ENCODE results near the gene FLII.
"Not testable (repeated sequence)": the region's sequence is repeated elsewhere in the genome, so short reads cannot be mapped to it uniquely, and the experiment has no call there.

FLII gene

GRCh38 chr17:18224053-18224386 is 34.5 kb downstream of the FLII start:
- Histone ChIP-seq H3K36me3 (ENCODE audit: control insufficient read depth, insufficient read depth, low read length) (no peaks in the 10 kb centered on the region), H3K4me3 (ENCODE audit: low read length) (no peak overlapping the region), H3K4me1 (ENCODE audit: control insufficient read depth, insufficient read depth, low read length) (peaks cover 6% of the 10 kb centered on the region), H3K27me3 (ENCODE audit: control insufficient read depth, insufficient read depth, low read length) (no peaks in the 10 kb centered on the region), H3K9ac (ENCODE audit: low read length) (no peak overlapping the region), H3K27ac (ENCODE audit: low read depth, low read length) (no peak overlapping the region)

DNA sequence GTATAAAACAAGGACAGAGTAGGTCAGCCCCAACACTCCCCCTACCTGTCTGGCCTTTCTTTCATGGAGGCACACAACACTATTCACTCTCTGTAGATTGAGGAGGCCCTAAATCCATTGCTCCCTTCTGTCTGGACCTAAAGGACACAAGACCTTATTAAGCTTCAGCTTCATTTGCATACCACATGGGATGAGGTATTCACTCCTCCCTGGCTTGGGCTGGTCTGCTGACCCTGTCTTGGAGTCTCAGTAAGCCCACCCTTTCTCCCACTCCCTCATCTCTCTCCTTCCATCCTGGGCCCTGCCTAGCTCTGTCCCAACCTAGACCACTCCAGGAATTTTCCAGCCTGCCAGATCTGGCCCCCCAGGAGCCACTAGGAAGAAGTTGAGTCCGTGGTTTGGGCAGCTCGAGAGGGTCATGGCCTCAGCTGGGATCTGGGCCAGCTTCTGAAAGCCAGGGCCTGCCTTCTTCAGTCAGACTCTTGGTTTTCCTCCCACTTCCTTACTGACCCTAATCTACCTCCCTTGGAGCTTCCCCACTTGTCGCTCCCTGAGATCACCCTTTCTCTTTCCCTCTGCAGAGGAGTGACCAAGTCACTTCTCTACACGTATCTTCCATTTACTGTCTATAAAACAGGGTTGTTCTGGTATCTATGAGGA is 39.7 kb downstream of the FLII start:
- H3K9ac ChIP-seq (ENCODE audit: low read length), result no peak overlapping the region
- no peaks in the 10 kb centered on the region for H3K27me3 ChIP-seq (ENCODE audit: control insufficient read depth, insufficient read depth, low read length)
- H3K27ac ChIP-seq (ENCODE audit: low read depth, low read length), result no peak overlapping the region
- H3K36me3 ChIP-seq (ENCODE audit: control insufficient read depth, insufficient read depth, low read length), result no peaks in the 10 kb centered on the region
- H3K4me1 ChIP-seq (ENCODE audit: control insufficient read depth, insufficient read depth, low read length), result no peaks in the 10 kb centered on the region
- no peak overlapping the region for H3K4me3 ChIP-seq (ENCODE audit: low read length)

- no peak overlapping the region for H3K4me3 ChIP-seq (ENCODE audit: low read length)
- no peak overlapping the region for H3K9ac ChIP-seq (ENCODE audit: low read length)
- H3K36me3 ChIP-seq (ENCODE audit: control insufficient read depth, insufficient read depth, low read length), result no peaks in the 10 kb centered on the region
- H3K4me1 ChIP-seq (ENCODE audit: control insufficient read depth, insufficient read depth, low read length), result no peaks in the 10 kb centered on the region
- H3K27ac ChIP-seq (ENCODE audit: low read depth, low read length), result no peak overlapping the region
- H3K27me3 ChIP-seq (ENCODE audit: control insufficient read depth, insufficient read depth, low read length), result no peaks in the 10 kb centered on the region
Observed at GRCh38 chr17:18217412-18218015, 41.0 kb downstream of the FLII start.

DNA sequence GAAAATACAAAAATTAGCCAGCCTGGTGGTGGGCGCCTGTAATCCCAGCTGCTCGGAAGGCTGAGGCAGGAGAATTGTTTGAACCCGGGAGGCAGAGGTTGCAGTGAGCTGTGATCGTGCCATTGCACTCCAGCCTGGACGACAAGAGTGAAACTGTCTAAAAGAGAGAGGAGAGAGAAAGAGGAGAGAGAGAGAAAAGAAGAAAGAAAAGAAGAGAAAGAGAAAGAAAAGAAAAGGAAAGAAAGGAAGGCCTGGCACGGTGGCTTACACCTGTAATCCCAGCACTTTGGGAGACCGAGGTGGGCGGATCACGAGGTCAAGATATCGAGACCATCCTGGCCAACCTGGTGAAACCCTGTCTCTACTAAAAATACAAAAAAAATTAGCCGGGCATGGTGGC is 41.6 kb downstream of the FLII start:
- H3K4me1 ChIP-seq (ENCODE audit: control insufficient read depth, insufficient read depth, low read length); H3K27me3 ChIP-seq (ENCODE audit: control insufficient read depth, insufficient read depth, low read length); H3K27ac ChIP-seq (ENCODE audit: low read depth, low read length); H3K4me3 ChIP-seq (ENCODE audit: low read length); H3K36me3 ChIP-seq (ENCODE audit: control insufficient read depth, insufficient read depth, low read length); H3K9ac ChIP-seq (ENCODE audit: low read length): not testable (repeated sequence)

GRCh38 chr17:18213666-18214270 is 44.8 kb downstream of the FLII start:
- Histone ChIP-seq H3K36me3 (ENCODE audit: control insufficient read depth, insufficient read depth, low read length) (peaks cover 10% of the 10 kb centered on the region), H3K4me3 (ENCODE audit: low read length) (no peak overlapping the region), H3K4me1 (ENCODE audit: control insufficient read depth, insufficient read depth, low read length) (no peaks in the 10 kb centered on the region), H3K9ac (ENCODE audit: low read length) (no peak overlapping the region), H3K27me3 (ENCODE audit: control insufficient read depth, insufficient read depth, low read length) (no peaks in the 10 kb centered on the region), H3K27ac (ENCODE audit: low read depth, low read length) (no peak overlapping the region)

GRCh38 chr17:18208092-18208491 is 50.4 kb downstream of the FLII start:
- peaks cover 38% of the 10 kb centered on the region for H3K36me3 ChIP-seq (ENCODE audit: control insufficient read depth, insufficient read depth, low read length)
- H3K27me3 ChIP-seq (ENCODE audit: control insufficient read depth, insufficient read depth, low read length), result no peaks in the 10 kb centered on the region
- no peak overlapping the region for H3K4me3 ChIP-seq (ENCODE audit: low read length)
- no peak overlapping the region for H3K9ac ChIP-seq (ENCODE audit: low read length)
- no peaks in the 10 kb centered on the region for H3K4me1 ChIP-seq (ENCODE audit: control insufficient read depth, insufficient read depth, low read length)
- H3K27ac ChIP-seq (ENCODE audit: low read depth, low read length), result no peak overlapping the region

- no peak overlapping the region for H3K4me3 ChIP-seq (ENCODE audit: low read length)
- H3K27ac ChIP-seq (ENCODE audit: low read depth, low read length), result no peak overlapping the region
- H3K4me1 ChIP-seq (ENCODE audit: control insufficient read depth, insufficient read depth, low read length), result no peaks in the 10 kb centered on the region
- no peak overlapping the region for H3K9ac ChIP-seq (ENCODE audit: low read length)
- no peaks in the 10 kb centered on the region for H3K27me3 ChIP-seq (ENCODE audit: control insufficient read depth, insufficient read depth, low read length)
- peaks cover 38% of the 10 kb centered on the region for H3K36me3 ChIP-seq (ENCODE audit: control insufficient read depth, insufficient read depth, low read length)
Observed at GRCh38 chr17:18206962-18207361, 51.6 kb downstream of the FLII start.

- no peak overlapping the region for H3K9ac ChIP-seq (ENCODE audit: low read length)
- H3K27ac ChIP-seq (ENCODE audit: low read depth, low read length), result no peak overlapping the region
- no peak overlapping the region for H3K4me3 ChIP-seq (ENCODE audit: low read length)
- no peaks in the 10 kb centered on the region for H3K4me1 ChIP-seq (ENCODE audit: control insufficient read depth, insufficient read depth, low read length)
- H3K36me3 ChIP-seq (ENCODE audit: control insufficient read depth, insufficient read depth, low read length), result peaks cover 38% of the 10 kb centered on the region
- no peaks in the 10 kb centered on the region for H3K27me3 ChIP-seq (ENCODE audit: control insufficient read depth, insufficient read depth, low read length)
Observed at GRCh38 chr17:18205861-18206260, 52.7 kb downstream of the FLII start.

DNA sequence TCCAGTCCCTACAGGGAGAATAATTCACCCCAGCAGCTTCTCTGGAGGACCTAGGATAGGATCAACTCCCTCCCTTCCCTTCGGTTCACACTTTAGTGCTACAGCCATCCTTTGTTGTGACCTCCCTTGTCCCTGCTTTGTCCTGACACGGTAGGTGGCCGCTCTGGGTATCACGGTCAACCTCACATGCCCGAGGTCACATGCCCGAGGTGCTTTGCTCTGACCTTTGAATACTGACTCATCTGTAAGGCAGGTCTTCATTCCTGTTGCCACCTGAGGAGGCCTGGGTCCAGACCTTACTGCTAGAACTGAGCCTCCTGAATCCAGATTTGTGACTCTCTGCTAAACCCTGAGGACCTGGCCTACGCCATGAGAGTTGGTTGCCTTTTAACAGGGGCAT is 55.2 kb downstream of the FLII start:
- H3K27me3 ChIP-seq (ENCODE audit: control insufficient read depth, insufficient read depth, low read length), result no peaks in the 10 kb centered on the region
- H3K4me3 ChIP-seq (ENCODE audit: low read length), result no peak overlapping the region
- no peak overlapping the region for H3K9ac ChIP-seq (ENCODE audit: low read length)
- H3K27ac ChIP-seq (ENCODE audit: low read depth, low read length), result no peak overlapping the region
- H3K4me1 ChIP-seq (ENCODE audit: control insufficient read depth, insufficient read depth, low read length), result peaks cover 2% of the 10 kb centered on the region
- H3K36me3 ChIP-seq (ENCODE audit: control insufficient read depth, insufficient read depth, low read length), result peaks cover 26% of the 10 kb centered on the region

GRCh38 chr17:18201108-18201507 is 57.4 kb downstream of the FLII start:
- Histone ChIP-seq H3K27ac (ENCODE audit: low read depth, low read length) (no peak overlapping the region), H3K4me3 (ENCODE audit: low read length) (no peak overlapping the region), H3K27me3 (ENCODE audit: control insufficient read depth, insufficient read depth, low read length) (no peaks in the 10 kb centered on the region), H3K36me3 (ENCODE audit: control insufficient read depth, insufficient read depth, low read length) (peaks cover 24% of the 10 kb centered on the region), H3K9ac (ENCODE audit: low read length) (no peak overlapping the region), H3K4me1 (ENCODE audit: control insufficient read depth, insufficient read depth, low read length) (peaks cover 2% of the 10 kb centered on the region)

DNA sequence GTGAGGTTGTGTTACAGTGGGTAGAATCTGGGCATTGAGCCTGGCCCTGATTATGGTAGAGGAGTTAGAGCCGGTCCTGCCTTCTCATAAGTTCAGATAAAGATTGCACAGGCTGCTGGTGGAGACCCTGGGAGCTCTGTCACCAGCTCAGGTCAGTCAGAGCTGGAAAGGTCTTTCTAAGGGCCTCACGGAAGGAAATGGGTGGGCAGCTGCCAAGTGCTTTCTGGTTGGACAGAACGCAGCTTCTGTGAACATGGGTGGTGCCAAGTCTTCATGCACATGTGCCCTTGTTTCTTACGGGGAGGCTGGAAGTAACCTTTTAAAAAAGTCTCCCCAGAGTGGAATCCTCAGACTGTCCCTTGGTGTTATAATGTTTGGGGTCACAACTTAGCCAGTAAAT is 60.0 kb downstream of the FLII start:
- H3K4me3 ChIP-seq (ENCODE audit: low read length), result no peak overlapping the region
- peaks cover 30% of the 10 kb centered on the region for H3K36me3 ChIP-seq (ENCODE audit: control insufficient read depth, insufficient read depth, low read length)
- peaks cover 2% of the 10 kb centered on the region for H3K4me1 ChIP-seq (ENCODE audit: control insufficient read depth, insufficient read depth, low read length)

GRCh38 chr17:18197535-18198194 is 60.9 kb downstream of the FLII start:
- H3K27me3 ChIP-seq (ENCODE audit: control insufficient read depth, insufficient read depth, low read length), result no peaks in the 10 kb centered on the region
- no peak overlapping the region for H3K4me3 ChIP-seq (ENCODE audit: low read length)
- no peak overlapping the region for H3K9ac ChIP-seq (ENCODE audit: low read length)
- peaks cover 2% of the 10 kb centered on the region for H3K4me1 ChIP-seq (ENCODE audit: control insufficient read depth, insufficient read depth, low read length)
- no peak overlapping the region for H3K27ac ChIP-seq (ENCODE audit: low read depth, low read length)
- peaks cover 30% of the 10 kb centered on the region for H3K36me3 ChIP-seq (ENCODE audit: control insufficient read depth, insufficient read depth, low read length)

More for the DNA sequence above, 60.0 kb downstream of the FLII start:
- Histone ChIP-seq H3K9ac (ENCODE audit: low read length) (no peak overlapping the region), H3K27me3 (ENCODE audit: control insufficient read depth, insufficient read depth, low read length) (no peaks in the 10 kb centered on the region), H3K27ac (ENCODE audit: low read depth, low read length) (no peak overlapping the region)

All from rectal smooth muscle tissue (tissue), 1 donor.